CD4-positive, alpha-beta T cell treated with Interleukin-4 for 4 hours (primary cell): ENCODE data around the gene UVRAG.
"Not testable (repeated sequence)": the region's sequence is repeated elsewhere in the genome, so short reads cannot be mapped to it uniquely, and the experiment has no call there.

Experiments
- DNase-seq: peaks from one replicate; pipeline ENCODE4 v3.0.0-alpha.2; 2020

Gene UVRAG

DNA sequence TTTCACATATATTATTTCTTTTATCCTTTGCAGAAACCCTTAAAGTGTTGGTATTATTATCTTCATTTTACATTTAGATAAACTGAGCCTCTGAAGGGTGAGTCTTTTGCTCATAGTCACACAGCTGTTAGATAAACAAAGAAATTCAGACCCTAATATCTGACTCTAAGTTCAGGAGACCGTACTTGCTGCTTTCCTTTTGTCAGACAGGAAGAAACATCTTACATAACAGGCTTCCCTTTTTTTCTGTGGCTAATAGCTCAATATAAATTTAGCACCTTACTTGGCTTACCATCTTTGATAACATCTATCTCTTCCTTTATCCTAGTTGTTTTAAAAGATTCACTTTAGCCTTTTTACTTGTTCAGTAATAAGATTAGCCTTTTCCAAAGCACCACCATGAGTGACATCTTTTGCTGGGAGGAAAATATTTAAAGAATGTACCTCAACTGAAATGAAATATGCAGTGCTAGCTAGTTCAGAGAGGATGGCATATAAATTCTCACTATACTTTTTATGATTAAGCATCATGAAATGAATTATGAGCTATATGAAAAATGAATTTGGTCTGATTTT is 262.7 kb downstream of the UVRAG start:
- no peak for DNase-seq

DNA sequence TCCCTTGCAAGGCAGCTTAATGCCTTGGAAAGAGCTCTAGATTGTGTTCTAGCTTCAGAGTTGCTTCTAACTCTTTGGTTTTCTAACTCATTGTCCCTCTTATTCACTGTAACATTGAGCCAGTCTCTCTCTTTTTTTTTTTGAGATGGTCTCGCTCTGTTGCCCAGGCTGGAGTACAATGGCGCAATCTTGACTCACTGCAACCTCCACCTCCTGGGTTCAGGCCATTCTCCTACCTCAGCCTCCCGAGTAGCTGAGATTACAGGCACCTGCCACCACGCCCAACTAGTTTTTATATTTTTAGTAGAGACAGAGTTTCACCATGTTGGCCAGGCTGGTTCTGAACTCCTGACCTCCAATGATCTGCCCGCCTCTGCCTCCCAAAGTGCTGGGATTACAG is 266.1 kb downstream of the UVRAG start:
- not testable (repeated sequence) for DNase-seq

DNA sequence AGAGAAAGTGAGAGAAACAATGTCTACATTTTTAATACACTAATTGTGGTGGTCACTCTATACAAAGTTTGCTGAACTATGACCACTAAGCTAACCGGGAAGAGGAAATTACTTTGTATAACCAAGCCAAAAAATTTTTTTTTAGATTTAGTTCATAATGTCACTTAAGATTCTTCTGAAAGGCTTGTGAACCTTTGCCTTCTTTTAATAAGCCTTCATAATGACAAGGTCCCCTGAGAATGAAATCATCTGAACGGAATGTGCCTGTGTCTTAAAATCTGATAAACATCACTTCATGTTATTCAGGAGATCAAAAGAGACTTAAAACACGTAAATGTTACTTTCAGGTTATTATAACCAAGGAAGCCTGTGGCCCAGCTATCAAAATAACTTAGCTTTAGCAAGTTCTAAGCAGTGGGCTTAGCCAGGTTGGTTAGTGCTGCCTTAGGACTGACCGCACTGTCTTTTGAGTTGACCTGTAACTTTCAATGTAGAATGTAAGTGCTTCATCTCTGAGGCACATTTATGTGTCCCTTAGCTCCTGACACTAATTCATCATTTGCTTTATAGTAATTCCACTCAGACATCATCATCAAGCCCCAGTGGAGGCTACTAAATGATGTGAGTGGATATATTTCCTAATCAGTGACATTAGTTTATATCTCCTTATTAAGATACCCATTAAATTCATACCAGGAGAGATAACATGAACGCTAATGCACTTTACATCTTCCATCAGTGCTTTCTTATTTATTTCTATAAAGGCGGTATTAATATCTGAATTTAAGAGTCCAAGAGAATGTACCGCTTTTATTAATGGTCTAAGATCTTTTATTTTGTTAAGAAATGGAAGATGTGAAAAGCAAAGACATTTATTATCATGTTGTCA is 268.8 kb downstream of the UVRAG start:
- no peak for DNase-seq

DNA sequence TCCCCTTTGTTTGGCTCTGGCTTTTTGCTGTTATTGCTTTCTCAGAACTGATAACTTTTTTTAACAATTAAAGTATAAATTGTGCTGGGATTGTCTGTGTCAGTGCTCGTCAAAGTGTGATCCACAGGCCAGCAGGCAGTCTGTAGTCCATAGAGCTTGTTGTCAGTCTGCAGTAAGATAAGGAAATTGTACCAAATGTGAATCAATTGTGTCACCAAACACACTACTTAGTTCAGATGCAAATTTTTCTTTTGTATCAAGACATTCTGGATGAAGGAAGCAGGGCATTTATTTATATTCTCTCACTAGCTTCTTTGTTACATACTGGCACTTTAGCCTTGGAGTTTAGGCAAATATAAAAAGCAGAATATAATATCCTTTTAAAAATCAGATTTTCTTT is 270.3 kb downstream of the UVRAG start:
- no peak for DNase-seq

DNA sequence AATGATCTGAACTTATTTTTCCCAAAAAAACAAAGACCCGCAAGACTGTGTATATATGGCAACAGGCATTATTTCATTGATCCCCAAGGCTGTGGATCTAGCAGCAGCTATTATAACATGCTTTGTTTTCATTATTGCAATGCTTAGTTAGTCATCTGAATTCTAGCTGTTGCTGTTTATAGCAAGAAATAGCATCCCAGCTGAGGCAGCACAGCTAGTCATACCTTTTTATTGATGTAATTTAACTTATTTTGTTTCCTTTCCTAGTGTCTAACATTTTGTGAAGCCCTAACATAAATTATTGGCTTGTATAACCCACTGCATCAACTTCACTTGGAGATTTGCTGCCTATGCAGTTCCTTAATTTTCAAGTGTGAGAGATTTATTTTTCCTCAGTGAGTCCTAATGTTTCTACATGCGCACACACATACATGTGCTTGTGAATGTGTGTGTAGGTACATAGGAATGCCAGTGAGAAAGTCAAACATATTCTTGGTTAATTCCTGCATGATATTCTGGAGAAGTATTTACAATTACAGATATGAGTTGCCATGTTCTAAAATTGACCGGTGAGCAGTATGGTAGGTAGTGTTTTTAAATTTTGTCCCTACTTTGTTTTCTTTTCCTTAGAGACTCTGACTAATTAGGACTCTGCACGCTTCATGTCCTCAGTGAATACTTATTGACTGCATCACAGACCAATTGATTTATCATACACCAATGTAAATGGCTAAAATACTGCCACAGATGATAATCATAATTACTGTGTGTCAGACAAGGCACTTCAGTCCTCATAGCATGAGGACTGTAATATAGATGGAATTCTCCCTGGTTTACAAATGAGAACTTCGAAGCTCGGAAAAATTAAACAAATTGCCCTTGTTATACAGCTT is 272.0 kb downstream of the UVRAG start:
- DNase-seq = no peak

DNA sequence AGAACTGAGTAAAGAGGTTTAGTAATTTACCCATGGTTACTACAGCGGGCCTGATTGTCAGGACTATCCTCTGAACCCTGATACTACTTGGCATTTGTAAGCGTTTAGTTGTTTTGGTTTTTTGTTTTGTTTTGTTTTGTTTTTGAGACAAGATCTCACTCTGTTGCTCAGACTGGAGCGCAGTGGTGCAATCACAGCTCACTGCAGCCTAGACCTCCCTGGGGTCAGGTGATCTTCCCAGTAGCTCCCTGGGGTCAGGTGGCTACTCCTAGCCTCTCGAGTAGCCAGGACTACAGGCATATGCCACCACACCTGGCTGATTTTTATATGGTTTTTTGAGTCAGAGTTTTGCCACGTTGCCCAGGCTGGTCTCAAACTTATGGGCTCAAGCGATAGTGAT is 272.7 kb downstream of the UVRAG start:
- DNase-seq = no peak

DNA sequence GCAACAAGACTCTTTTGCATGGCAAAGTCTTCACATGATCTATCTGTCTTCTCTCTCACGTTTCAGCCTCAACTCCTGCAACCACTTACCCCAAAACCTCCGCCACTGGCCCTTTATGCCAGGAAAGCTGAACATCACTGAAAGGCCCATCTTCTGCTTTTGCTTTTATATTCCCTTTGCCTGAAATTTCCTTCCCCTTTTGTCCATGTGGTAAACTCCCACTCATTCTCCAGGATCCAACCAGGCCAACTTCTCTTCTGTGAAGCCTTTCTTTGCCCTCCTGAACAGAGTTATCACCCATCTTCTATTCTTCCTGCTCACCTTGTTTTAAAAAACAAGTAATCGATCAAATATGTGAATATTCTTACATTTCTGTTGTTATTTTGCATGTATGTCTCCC is 273.5 kb downstream of the UVRAG start:
- DNase-seq = no peak

DNA sequence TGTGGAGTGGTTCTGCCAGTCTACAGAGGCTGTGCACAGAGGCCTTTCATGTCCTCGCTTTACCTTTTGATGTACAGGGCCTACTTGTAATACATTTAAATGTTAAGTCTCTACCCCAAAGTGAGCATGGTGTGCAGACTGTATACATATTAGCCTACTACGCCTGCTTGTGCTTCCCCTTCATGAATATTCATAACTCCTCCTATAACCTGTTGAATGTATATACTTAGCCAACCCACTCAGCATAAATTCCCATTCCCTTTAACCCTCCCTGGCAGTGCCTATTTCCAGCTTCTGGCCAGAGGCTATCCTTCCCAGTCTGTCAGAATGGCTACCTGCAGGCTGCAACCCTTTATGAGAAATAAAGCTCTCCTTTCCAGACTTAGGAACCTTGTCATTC is 275.2 kb downstream of the UVRAG start:
- DNase-seq = no peak

DNA sequence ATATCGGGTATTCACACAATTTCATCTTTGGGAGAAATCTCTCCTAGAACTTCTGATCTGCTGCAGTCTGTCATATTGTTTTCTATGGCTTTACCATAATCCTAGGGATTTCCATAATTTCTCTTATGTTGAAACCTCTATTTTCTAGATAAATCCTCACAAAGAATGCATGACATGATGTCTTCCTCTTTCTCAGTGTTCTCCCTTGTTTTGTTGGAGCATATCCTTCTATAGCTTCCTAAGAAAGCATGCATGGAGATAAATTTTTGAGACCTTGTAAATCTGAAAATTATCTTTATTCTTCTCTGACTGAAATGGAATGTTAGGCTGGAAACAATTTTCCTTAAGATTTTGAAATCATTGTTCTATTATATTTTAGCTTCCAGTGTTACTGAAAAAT is 275.8 kb downstream of the UVRAG start:
- no peak for DNase-seq

DNA sequence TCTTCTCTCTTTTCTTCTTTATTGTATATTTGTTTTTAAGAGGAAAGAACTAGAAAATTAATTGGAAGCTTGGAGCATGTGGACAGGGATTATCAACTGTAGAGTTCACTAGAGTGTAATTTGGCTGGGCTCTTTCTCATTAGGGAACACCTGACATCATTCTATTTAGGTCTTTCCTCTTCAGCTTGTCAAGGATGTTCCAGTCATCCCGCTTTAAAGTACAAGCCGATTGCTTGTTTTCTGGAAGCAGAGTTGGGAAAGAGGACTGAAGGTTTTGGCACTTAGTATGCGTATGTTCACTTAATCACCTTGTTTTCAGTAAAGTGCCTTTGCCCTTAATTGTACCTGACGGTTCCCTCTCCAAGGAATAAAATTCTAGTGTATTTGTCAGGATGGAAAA is 279.7 kb downstream of the UVRAG start:
- no peak for DNase-seq

DNA sequence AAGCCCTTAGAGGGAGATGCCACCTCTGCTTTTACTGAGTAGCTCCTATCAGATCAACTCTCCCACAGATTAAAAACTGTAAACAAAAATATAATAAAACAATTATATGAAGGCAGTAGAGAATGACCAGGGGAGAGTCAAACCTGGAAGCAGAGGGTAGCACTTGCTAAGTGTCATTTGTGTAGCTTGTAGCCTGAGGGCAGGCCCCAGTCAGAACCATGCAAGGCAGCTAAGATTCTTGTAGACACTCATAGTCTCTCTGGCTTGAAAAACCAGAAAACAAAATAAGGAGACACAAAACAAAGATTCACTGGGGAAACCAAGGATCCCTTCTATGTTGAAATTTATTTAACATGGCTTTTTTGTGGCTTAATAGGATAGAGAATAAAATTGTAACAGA is 280.9 kb downstream of the UVRAG start:
- no peak for DNase-seq

DNA sequence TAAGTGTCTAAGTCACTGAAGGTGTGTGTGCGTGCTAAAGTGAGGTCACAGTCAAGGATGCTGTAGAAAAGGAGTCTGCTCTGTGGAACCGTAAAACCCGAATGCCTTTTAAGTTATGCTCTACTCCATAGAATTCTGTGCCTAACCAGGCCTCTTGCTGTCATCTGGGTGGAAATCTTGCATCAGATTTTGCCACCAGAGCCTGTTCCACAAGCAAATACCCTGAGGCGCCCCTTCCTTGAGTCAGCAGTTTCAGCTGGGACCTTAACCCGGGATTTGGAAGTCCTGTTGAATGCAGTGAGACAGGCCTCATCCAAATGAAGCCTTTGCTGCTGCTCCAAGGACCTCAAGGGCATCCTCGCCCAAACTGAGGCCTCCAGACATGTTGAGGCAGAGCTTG is 281.5 kb downstream of the UVRAG start:
- DNase-seq = no peak

DNA sequence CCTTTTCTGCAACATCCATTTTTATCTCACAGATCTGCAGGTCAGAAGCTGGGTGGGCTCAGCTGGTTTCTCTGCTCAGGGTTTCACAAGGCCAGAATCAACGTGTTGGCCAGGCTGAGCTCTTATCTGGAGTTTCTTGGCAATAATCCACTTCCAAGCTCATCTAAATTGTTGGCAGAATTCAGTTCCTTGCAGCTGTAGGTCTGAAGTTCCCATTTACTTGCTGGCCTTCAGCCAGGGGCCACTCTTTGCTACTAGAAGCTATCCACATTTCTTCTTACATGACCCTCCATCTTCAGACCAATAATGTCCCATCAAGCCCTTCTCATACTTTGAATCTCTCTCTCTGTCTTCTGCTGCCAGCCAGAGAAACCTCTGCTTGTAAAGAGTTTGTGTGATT is 287.8 kb downstream of the UVRAG start:
- no peak for DNase-seq

DNA sequence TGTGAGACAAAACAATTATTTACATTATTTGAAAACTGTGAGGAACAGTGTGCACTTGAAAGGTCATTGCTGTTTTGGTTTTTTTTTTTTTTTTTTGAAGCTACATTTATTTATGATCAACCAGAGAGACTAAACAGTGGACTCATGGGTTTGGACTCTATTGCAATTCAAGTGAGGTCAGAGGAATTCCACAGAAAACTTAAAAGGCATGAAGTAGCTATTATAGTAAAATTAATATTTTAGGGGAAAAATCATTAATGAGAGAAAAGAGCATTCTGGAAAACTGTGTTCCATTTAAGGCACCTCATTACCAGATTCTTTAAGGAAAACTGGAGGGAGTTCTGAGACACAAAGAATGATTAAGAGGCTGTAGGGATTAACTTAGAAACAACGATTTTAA is 288.4 kb downstream of the UVRAG start:
- no peak for DNase-seq

DNA sequence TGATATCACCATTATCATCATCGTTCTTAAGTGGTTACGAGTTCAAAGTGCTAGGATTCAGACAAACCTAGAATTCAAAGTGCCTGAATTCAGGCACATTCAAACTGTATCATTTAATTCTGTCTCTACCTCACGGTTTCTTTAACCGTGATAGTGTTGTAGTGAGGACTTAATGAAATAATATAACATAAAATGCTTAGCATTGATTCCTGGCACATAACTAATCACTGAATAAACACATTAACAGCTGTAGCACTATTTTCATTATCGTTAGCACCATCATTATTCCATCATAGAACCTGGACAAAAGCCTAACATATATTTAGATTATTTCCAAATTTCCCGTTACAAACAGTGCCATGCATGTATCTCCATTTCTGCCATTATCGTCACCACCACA is 289.3 kb downstream of the UVRAG start:
- no peak for DNase-seq

DNA sequence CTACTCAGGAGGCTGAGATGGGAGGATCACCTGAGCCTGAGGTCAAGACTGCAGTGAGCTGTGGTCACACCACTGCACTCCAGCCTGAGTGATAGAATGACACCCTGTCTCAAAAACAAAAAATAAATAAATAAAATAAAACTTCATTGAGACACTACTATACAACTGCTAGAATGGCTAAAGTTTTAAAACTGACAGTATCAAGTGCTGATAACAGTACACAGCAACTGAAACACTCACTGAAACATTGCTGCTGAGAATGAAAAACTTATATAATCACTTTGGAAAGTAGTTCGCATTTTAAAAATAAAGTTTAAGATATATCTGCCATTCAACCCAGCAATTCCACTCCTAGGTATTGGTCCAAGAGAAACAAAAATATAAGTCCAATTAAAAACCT is 290.6 kb downstream of the UVRAG start:
- no peak for DNase-seq

DNA sequence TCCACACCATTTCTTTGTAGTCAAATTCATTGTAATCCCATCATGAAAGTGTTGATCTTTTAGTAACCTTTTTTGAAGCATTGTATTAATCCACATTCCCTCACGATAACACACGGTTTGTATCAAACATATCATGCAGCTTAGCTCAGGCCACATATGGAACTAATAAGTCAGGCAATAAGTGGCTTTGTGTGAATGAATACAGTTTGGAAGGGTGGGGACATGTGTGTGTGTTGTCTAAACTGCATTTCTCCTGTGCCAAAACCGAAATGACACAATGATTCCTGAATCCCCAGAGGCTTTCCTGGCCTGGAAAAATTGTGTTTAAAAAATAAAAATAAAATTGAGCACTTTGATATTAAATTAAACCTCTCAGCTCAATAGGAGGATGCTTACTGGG is 293.0 kb downstream of the UVRAG start:
- no peak for DNase-seq

DNA sequence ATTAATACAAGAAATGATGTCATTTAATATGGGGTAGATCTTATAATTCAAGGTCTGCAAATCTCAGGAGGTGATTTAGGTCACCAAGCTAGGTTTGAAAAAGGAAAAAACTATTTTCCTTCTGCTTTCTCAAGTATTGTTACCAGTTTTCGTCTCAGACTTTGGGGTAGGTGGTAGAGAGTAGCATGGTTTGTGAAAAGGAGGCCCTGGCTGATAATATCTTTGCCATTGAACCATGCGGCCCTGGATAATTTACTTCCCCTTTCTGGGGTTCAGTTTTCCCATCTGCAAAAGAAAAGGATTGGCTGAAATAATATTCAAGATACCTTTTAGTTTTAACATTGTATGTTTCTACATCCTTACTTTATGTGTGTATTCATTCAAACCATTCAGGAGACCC is 299.2 kb downstream of the UVRAG start:
- DNase-seq = no peak

DNA sequence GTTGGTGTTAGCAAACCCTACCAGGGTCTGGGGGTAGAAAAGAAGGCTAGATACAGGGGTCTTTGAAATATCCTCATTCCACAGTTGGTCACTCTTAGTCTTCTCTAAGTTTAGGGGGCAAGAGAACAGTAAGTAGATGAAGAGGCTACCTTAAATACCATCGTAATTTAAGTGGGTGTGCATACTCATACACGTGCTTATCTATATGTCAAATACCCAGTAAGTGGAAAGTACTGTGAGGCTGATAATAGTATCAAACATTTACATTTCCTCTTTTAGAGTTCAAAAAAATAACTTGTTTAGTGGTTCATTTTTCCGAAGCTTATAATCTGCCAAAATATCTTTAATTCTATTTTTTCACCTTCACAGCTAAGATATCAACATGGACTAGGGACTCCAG is 300.5 kb downstream of the UVRAG start:
- no peak for DNase-seq

DNA sequence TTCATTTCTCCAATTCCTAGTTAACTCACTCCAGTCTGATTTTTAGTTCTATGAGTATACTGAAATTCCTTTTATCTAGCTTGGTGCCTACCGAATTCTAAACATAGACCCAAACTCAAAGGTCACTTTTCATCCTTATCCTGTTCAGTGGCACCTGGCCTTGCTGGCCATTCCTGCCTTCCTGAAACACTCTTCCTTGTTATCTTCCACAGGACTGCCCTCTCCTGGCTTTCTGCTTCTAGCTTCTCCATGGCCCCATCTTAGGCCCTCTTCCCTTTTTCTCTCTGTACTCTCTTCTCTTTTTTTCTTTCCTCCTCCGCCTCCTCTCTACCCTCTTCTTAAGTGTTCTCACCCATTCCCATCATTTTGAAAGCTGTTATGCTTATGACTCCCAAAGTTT is 304.0 kb downstream of the UVRAG start:
- DNase-seq = no peak

DNA sequence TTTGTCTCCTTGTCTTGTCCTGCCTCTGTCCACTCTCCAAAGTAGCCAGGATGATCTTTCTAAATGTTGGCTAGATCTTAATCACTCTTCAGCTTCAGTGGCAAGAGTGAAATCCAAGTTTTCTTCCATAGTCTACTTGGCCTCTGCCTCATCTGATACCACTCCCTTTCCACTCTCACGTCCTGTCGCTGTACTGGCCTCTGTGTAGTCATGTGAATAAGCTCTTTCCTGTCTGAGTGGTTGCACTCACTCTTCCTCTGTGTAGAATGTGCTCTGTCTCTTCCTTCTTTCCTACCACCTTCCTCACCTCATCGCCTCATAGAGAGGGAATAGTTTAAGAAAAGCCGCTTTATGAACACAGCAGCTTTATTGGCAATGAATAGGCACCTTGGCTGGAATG is 304.8 kb downstream of the UVRAG start:
- no peak for DNase-seq

DNA sequence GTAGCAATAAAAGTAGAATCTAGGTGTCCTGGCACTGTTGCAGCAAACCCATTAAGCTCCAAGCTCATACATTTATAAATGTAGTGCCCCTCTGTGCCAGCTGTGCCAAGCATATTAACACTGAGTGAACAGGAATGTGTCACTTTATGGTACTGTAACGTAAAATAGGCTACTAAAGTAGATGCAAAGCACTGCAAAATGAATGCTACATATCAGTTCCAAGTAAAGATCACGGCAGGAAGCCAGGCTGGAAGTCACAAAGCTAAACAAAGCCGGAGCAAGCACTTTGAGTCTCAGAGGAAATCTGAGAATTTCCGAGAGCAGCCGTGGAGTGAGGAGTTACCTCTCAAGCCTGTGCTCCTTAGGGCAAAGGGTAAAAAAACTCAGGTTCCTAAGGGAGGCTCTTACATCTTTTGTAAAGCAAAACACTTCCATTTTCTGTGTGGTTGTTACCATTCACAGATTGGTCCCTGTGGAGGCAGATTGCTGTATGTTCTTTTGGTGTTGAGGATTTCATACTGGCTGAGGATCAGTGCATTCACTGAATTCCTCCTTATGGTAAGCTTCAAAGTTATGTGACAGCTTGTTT is 305.6 kb downstream of the UVRAG start:
- DNase-seq = no peak

DNA sequence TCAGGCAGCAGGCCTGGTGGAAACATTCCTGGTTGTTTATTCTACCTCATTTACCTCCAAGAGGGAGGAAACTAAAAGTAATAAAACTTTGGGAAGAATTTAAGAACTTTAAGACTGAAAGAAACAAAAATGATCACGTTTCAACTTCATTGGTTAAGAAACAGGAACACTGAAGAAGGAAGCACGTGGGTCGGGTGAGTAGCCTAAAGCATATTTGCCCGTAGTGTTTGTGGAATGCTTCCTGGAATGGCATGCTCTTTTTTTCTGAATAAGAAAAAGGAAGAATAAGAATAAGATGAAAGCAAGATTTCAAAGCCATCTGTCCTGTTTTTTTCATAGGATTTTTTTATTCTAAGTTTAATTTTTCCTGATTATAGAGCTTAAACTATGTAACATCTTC is 308.2 kb downstream of the UVRAG start:
- no peak for DNase-seq
